Measurements from ENCODE around the gene RCSD1. TPM values are rescaled to one million over a fixed set of nuclear protein-coding genes. Genes with fewer than 3 reads are reported as not detected.

Gene RCSD1
- total RNA-seq, 2 donors from 2014 or later, result 2.8 to 13.8 TPM

- no peak overlapping the region for H3K27ac ChIP-seq
- no peak for DNase-seq (ENCODE audit: low spot score)
These were observed 98.9 kb downstream of the RCSD1 start for GRCh38 chr1:167728818-167729410.

GRCh38 chr1:167734227-167734626, 104.2 kb downstream of the RCSD1 start:
- no peak overlapping the region for H3K4me3 ChIP-seq
- H3K27me3 ChIP-seq (replicated peaks; ENCODE audit: insufficient read depth), result no peaks in the 10 kb centered on the region
- TF ChIP-seq CTCF (IDR thresholded peaks at IDR 0.05) (no peak), POLR2A (IDR thresholded peaks at IDR 0.05) (no peak), POLR2AphosphoS5 (IDR thresholded peaks at IDR 0.05) (no peak)
- no peaks in the 10 kb centered on the region for H3K4me1 ChIP-seq (replicated peaks)
- intact Hi-C loops (cut with DNase I), result no loop called here
- no peaks in the 10 kb centered on the region for H3K9me3 ChIP-seq
- no peaks in the 10 kb centered on the region for H3K36me3 ChIP-seq
- 97% methylated on average over 4 of the region's 4 CpGs for WGBS
- no peak overlapping the region for H3K27ac ChIP-seq
- no peak for DNase-seq (ENCODE audit: low spot score)

More at GRCh38 chr1:167728818-167729410, 98.9 kb downstream of the RCSD1 start:
- intact Hi-C loops (cut with DNase I), result no loop called here
- Histone ChIP-seq H3K4me3 (no peak overlapping the region), H3K9me3 (no peaks in the 10 kb centered on the region), H3K4me1 (replicated peaks) (no peaks in the 10 kb centered on the region), H3K36me3 (no peaks in the 10 kb centered on the region), H3K27me3 (replicated peaks; ENCODE audit: insufficient read depth) (no peaks in the 10 kb centered on the region)
- TF ChIP-seq CTCF (IDR thresholded peaks at IDR 0.05) (no peak), POLR2AphosphoS5 (IDR thresholded peaks at IDR 0.05) (no peak), POLR2A (IDR thresholded peaks at IDR 0.05) (no peak)
- 96% methylated on average over 8 of the region's 8 CpGs for WGBS

GRCh38 chr1:167734841-167735240, 104.8 kb downstream of the RCSD1 start:
- no peak for TF ChIP-seq CTCF (IDR thresholded peaks at IDR 0.05)
- no peak for TF ChIP-seq POLR2A (IDR thresholded peaks at IDR 0.05)
- TF ChIP-seq POLR2AphosphoS5 (IDR thresholded peaks at IDR 0.05), result no peak
- Histone ChIP-seq H3K27me3 (replicated peaks; ENCODE audit: insufficient read depth) (no peaks in the 10 kb centered on the region), H3K4me1 (replicated peaks) (no peaks in the 10 kb centered on the region), H3K27ac (no peak overlapping the region), H3K9me3 (no peaks in the 10 kb centered on the region), H3K4me3 (no peak overlapping the region), H3K36me3 (no peaks in the 10 kb centered on the region)
- no peak for DNase-seq (ENCODE audit: low spot score)
- intact Hi-C loops (cut with DNase I), result no loop called here
- WGBS, result 87% methylated on average over 1 of the region's 1 CpG

GRCh38 chr1:167737169-167737568, 107.1 kb downstream of the RCSD1 start:
- WGBS, result 70% methylated on average over 4 of the region's 4 CpGs
- no peak for TF ChIP-seq CTCF (IDR thresholded peaks at IDR 0.05)
- no peak for TF ChIP-seq POLR2A (IDR thresholded peaks at IDR 0.05)
- no peak for TF ChIP-seq POLR2AphosphoS5 (IDR thresholded peaks at IDR 0.05)
- H3K27ac ChIP-seq, result no peak overlapping the region
- intact Hi-C loops (cut with DNase I), result no loop called here
- H3K4me3 ChIP-seq, result no peak overlapping the region
- no peaks in the 10 kb centered on the region for H3K4me1 ChIP-seq (replicated peaks)
- H3K27me3 ChIP-seq (replicated peaks; ENCODE audit: insufficient read depth), result no peaks in the 10 kb centered on the region
- DNase-seq (ENCODE audit: low spot score), result no peak
- H3K36me3 ChIP-seq, result no peaks in the 10 kb centered on the region
- no peaks in the 10 kb centered on the region for H3K9me3 ChIP-seq

GRCh38 chr1:167738158-167738557, 108.1 kb downstream of the RCSD1 start:
- no peaks in the 10 kb centered on the region for H3K9me3 ChIP-seq
- no peak overlapping the region for H3K4me3 ChIP-seq
- no peak for TF ChIP-seq CTCF (IDR thresholded peaks at IDR 0.05)
- no peak for TF ChIP-seq POLR2AphosphoS5 (IDR thresholded peaks at IDR 0.05)
- TF ChIP-seq POLR2A (IDR thresholded peaks at IDR 0.05), result no peak
- H3K36me3 ChIP-seq, result no peaks in the 10 kb centered on the region
- 93% methylated on average over 8 of the region's 8 CpGs for WGBS
- DNase-seq (ENCODE audit: low spot score), result no peak
- no peaks in the 10 kb centered on the region for H3K4me1 ChIP-seq (replicated peaks)
- intact Hi-C loops (cut with DNase I), result no loop called here
- no peak overlapping the region for H3K27ac ChIP-seq
- no peaks in the 10 kb centered on the region for H3K27me3 ChIP-seq (replicated peaks; ENCODE audit: insufficient read depth)

Data from prostate gland (tissue), 2 donors.